ENCODE measurements around the gene BOD1. TPM values are rescaled to one million over a fixed set of nuclear protein-coding genes. Genes with fewer than 3 reads are reported as not detected.

BOD1 gene
- total and polyA plus RNA-seq, 8 donors: 21.5 to 42.5 (median 27.4) TPM

DNA sequence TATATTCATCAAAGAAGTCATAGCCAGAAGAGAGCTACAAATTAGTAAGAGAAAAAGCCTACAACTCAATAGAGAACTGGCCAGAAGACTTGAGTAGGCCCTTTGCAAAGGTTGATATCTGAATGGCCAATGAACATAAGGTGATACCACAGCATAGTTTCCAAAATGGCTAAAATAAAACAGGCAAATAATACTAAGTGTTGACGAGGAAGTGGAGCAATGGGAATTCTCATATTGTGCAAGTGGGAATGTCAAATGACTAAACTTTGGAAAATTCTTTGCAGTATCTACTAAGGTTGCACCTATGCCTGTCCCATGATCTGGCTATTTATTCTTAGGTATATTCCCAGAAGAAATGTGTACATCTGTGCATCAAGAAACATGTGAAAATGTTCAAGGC is 48.3 kb downstream of the BOD1 start:
- H3K27ac ChIP-seq: no peak overlapping the region

DNA sequence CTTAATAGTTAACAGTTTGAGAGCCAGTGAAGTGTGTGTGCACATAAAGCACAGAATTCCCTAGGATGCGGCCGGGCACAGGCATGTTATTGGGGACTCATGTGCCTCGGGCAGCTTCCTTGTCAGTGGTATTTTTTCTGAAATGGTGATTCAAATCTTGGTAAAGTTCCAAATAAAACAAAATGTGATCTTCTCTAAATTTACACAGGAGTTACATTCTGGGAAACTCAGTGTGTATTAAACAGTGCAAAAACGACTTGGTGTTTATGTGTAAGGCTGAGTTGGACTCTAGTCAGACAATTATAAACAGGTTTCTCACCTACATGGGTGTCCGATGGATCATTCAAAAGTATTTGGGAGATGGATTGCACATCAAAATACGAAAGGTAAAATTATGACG is 48.9 kb downstream of the BOD1 start:
- no peak for FAIRE-seq
- ATAC-seq: no peak
- H3K27me3 ChIP-seq: no peaks in the 10 kb centered on the region
- no peak overlapping the region for H3K27ac ChIP-seq
- WGBS, 2 donors: 59 to 65% methylated on average over 7 of the region's 7 CpGs
- H3K4me3 ChIP-seq: no peak overlapping the region
- no peaks in the 10 kb centered on the region for H3K9me3 ChIP-seq
- intact Hi-C loops (cut with DNase I): no loop called here
- no peak for DNase-seq
- TF ChIP-seq CTCF (IDR thresholded peaks at IDR 0.05): no peak
- no peaks in the 10 kb centered on the region for H3K36me3 ChIP-seq
- peaks cover 0 to 5% (median 0%) of the 10 kb centered on the region in 3 donors for H3K4me1 ChIP-seq

More for the DNA sequence above, 48.3 kb downstream of the BOD1 start:
- Histone ChIP-seq H3K9me3 (no peaks in the 10 kb centered on the region), H3K4me1 (peaks cover 0 to 7% (median 0%) of the 10 kb centered on the region in 3 donors), H3K4me3 (no peak overlapping the region), H3K27me3 (no peaks in the 10 kb centered on the region), H3K36me3 (no peaks in the 10 kb centered on the region)
- DNase-seq: no peak
- intact Hi-C loops (cut with DNase I): no loop called here
- no peak for TF ChIP-seq CTCF (IDR thresholded peaks at IDR 0.05)
- 97 to 99% methylated on average over 1 of the region's 1 CpG for WGBS, 2 donors
- ATAC-seq: no peak
- FAIRE-seq: no peak

DNA sequence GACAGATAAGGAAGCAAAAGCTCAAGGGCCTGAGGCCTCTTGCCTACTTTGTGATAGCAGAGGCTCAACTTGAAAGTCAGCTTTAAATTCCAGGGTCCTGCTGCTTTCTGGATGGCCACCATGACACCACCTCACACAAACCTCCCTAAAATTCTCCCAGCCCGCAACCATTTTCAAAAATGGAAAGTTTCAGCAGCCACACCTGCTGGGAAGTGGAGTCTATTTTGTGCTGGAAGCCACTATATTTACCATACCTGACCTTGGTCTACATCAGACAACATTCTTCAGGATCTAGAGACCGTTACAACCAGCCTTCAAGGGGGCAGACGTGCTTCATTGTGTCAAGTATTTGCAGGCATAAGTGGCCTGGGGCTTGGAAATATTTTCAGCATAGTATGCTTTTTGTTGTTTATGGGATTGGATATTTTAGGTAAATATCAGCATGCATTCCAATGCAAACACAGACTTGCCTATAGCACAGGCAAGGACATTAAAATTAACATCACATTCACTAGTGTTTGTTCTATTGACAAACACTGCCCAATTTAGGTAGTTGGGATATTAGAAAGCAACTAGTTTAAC is 50.9 kb downstream of the BOD1 start:
- no peak for FAIRE-seq
- ATAC-seq: no peak
- WGBS, 2 donors: 64 to 68% methylated on average over 3 of the region's 3 CpGs
- no peak for DNase-seq
- Histone ChIP-seq H3K27ac (no peak overlapping the region), H3K4me3 (no peak overlapping the region), H3K4me1 (no peaks in the 10 kb centered on the region), H3K36me3 (no peaks in the 10 kb centered on the region), H3K27me3 (no peaks in the 10 kb centered on the region), H3K9me3 (no peaks in the 10 kb centered on the region)
- no peak for TF ChIP-seq CTCF (IDR thresholded peaks at IDR 0.05)
- intact Hi-C loops (cut with DNase I): no loop called here

DNA sequence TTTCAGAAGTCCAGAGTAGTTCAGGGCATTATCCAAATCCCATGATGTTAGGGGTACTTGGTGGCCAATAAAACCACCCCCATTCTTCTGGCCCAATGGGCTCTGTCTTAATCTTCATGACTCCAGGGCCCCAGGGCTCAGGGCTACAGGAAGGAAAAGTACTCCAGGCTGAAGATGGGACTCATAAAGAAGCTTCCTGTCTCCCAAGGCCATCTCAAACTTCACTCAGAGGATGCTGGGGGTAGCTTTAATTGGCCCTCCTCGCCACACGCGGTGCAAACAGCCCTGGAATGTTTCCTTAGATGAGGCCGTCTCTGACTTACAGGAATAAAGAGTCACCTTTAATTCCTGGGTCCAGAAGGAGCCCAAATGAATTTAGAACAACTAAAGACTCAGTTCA is 52.3 kb downstream of the BOD1 start:
- Histone ChIP-seq H3K27ac (no peak overlapping the region), H3K9me3 (no peaks in the 10 kb centered on the region), H3K27me3 (no peaks in the 10 kb centered on the region), H3K4me1 (no peaks in the 10 kb centered on the region), H3K4me3 (no peak overlapping the region), H3K36me3 (no peaks in the 10 kb centered on the region)
- ATAC-seq: no peak
- no peak for FAIRE-seq
- intact Hi-C loops (cut with DNase I): no loop called here
- WGBS, 2 donors: 48 to 59% methylated on average over 4 of the region's 4 CpGs
- TF ChIP-seq CTCF (IDR thresholded peaks at IDR 0.05): no peak
- no peak for DNase-seq

DNA sequence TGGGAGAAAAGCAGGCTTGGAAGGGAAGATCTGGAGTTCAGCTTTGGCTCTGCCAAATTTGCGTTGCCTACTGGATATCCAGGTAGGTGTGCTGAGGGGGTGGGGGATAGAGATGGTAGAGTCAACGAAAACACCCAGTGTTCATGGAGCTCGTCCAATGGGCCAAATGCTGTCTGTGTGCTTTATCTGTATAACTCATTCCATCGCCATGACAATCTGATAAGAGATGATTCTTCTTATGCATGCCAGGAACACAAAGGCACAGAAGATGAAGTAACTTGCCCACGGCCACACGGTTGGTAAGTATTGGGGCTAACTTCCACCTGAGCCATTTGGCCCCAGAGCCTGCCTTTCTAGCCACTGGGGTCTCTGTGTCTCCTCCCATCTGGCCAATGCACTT is 53.2 kb downstream of the BOD1 start:
- Histone ChIP-seq H3K4me3 (no peak overlapping the region), H3K4me1 (no peaks in the 10 kb centered on the region), H3K27me3 (no peaks in the 10 kb centered on the region), H3K36me3 (no peaks in the 10 kb centered on the region), H3K27ac (no peak overlapping the region), H3K9me3 (no peaks in the 10 kb centered on the region)
- 59 to 61% methylated on average over 6 of the region's 6 CpGs for WGBS, 2 donors
- no peak for DNase-seq
- ATAC-seq: no peak
- no peak for FAIRE-seq
- no peak for TF ChIP-seq CTCF (IDR thresholded peaks at IDR 0.05)
- intact Hi-C loops (cut with DNase I): no loop called here

Measured in pancreas (tissue), 10 donors.